Fibroblast of the conjunctiva (primary cell): Measurements from ENCODE around the gene SLC43A2.
A peak's percentile ranks its signal among the peaks of the same experiment; 100 is the strongest.
"Not testable (repeated sequence)": the region's sequence is repeated elsewhere in the genome, so short reads cannot be mapped to it uniquely, and the experiment has no call there.

Experiments
- DNase-seq: peaks from one replicate; pipeline ENCODE4 v3.0.0-alpha.2; 2010; ENCODE audit warnings: low read depth

The SLC43A2 gene

DNA sequence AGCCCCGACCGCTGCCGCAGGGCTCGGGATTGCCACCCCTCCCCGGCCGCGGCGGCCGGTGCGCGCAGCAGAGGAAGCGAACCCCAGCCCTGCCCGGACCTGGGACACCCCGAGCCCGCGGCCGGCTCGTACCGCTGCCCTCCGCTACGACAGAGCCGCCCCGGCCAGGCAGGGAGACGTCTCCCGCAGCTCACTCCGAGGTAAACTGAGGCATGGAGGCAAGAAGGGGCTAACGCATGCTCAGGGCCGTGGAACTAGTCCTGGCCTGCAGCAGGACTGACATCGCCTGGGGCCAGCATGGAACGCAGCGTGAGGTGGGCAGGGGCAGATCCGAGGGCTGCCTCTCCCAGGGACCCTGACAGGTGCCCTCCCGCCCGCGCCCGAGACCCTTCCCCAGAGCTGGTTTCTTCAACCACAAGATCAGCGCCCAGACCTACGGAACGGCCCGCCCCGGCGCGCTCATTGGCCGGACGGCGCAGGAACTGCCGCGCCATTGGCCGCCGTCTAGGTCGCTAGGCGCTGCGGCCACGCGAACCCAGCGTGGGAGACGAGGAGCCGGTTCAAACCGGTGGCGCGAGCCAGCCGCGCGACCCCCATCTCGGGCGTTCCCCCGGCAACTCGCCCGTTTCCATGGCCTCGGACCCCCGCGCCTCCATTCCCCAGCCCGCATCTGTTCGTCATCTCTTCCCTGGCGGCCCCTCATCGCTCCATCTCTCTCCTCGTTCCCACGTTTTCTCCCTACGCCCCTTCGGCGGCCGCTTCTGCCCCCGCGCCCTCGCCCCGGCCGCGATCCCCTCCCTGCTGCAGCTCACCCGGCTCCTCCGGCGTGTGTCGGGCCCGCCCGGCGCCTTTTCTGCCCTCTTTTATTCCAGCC is at the start of gene SLC43A2:
TSS of gene SLC43A2 (minus strand) at position 853 of the 874 bp plus-strand sequence. CDS start 960 bp downstream, outside the sequence.
- peak; percentile 30 for DNase-seq

DNA sequence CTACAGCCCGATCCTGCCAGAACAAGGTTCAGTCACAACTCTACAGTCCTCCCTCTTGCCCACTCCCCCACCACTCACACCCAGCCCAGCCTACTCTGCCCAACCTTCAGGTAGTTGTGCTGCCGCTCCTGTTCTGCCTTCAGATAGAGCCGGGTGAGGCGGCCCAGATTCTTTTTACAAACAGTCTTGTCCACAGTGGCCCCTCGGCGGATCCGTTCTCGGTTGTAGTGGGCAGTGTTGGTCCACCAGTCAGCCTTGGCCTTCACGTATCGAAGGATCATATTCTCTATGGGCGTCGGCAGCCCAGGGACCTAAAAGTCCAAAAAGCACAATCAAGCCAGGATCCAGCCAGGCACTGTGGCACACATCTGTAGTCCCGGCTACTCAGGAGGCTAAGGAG is 47.8 kb upstream of the SLC43A2 start:
- DNase-seq: no peak

DNA sequence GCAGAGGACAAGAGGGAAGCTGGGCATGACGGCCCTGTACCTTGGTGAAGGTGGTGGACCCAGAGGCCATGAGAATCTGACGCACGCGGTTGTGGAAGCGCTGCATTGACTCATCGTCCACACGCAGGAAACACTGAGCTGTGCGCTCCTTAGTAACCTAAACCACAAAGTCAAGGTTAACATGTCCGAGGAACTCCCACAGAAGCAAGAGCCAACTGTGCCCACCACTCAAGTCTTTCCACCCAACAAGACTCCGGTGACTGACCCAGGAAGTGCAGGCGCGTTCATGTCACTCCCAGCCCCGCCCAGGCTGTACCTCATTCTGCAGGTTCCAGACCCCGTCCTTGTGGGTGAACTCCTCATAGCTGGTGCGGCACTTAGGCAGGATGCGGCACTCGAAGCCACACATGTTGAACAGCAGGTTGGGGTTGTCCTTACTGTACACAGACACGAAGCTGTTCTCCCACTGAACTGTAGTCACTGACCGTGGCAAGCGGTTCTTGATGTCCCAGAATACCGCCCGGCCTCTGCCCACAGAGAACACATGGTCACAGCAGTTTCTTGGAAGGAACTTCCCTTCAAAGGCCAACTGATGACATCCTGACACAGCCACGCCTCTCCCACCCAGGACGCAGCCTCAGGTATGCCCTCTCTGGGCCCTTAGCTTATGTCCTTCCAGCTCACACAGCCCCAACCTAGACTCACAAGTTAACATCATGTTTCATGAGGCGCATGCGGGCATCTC is 44.6 kb upstream of the SLC43A2 start:
- no peak for DNase-seq

DNA sequence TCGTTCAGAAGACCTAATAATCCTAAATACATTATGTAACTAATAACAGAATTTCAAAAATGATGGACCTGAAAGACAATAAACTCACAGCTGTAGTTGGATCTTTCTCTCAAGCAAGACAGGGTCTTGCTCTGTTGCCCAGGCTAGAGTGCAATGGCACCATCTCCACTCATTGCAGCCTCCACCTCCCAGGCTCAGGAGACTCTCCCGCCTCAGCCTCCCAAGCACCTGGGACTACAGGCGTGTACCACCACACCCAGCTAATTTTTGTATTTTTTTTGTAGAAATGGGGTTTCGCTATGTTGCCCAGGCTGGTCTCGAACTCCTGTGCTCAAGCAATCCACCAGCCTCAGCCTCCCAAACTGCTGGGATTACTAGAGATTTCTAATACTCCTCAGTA is 35.3 kb upstream of the SLC43A2 start:
- not testable (repeated sequence) for DNase-seq

DNA sequence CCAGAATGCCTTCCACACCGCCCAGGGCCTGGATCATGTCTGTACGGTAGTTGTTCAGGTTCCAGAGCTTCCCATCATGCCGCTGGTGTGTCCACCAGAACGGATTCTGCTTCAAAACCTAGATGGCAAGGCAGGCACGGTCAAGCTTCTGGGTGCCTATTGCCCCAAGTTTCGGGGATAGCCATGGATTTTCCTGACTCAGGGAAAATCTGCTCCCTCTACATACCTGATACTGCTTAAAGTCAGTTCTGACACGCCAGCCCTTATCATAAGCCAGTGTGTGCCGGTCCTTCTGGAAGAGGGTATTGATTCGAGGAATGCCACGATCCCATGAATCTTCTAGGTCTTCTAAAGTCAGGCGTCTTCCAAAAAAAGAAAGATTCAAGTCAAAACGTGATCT is 32.4 kb upstream of the SLC43A2 start:
- no peak for DNase-seq

DNA sequence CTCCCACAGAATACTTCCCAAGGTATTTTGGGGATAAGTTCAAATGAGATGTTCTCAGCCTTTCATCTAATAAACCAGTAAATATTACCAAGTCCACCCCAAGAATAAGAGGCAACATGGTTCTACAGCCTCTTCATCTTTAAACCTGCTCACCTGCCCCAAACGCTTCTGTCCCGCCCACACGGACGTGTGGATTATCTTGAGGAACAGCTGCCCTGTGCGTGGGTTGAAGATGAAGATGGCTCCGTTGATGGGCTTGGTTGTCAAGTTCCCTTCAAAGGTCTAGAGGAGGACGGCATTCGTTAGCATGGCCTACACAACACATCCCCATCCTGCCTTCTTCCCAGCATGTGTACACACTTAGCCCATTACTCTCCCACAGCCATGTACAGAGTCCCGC is 29.5 kb upstream of the SLC43A2 start:
- DNase-seq: no peak

DNA sequence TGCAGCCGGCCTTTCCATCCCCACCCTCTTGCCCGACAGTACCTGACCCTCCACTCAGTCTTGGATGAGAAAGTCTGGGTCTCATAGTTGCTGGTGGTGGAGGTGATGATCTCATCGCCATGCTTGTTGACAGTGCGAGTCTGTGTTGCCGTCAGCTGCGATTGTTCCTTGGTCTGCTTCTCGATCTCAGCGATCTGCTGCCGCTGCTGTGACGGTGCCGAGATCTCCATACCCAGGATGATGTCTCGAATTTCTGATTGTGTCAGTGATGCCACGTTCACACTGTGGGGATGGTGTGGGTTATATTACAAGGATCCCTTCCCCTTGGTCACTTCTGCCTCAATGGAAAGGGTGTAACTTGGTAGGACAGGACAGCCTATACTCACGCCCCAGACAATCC is 25.1 kb upstream of the SLC43A2 start:
- DNase-seq: no peak

DNA sequence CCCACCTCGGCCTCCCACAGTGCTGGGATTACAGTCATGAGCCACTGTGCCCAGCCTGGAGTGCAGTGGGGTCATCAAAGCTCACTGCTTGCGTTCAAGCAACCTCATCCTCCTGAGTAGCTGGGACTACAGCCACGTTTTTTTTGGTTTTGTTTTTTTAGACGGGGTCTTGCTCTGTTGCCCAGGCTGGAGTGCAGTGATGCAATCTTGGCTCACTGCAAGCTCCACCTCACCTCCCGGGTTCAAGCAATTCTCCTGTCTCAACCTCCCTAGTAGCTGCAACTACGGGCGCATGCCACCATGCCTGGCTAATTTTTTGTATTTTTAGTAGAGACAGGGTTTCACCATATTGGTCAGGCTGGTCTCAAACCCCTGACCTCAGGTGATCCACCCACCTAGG is 24.2 kb upstream of the SLC43A2 start:
- not testable (repeated sequence) for DNase-seq

DNA sequence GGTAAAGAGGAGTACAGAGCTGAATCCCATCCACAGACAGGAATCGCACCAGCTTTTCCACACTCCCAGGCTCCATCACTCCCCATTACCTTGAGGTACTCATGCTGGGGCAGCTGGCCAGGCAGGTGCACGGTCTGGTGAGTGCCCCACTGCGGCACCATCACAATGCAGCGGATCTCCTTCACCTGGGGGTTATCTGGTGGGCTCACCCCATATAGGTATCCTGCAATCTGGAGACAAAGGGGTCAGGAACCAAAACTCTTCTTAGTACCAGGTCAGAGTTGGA is 22.9 kb upstream of the SLC43A2 start:
- DNase-seq: no peak

DNA sequence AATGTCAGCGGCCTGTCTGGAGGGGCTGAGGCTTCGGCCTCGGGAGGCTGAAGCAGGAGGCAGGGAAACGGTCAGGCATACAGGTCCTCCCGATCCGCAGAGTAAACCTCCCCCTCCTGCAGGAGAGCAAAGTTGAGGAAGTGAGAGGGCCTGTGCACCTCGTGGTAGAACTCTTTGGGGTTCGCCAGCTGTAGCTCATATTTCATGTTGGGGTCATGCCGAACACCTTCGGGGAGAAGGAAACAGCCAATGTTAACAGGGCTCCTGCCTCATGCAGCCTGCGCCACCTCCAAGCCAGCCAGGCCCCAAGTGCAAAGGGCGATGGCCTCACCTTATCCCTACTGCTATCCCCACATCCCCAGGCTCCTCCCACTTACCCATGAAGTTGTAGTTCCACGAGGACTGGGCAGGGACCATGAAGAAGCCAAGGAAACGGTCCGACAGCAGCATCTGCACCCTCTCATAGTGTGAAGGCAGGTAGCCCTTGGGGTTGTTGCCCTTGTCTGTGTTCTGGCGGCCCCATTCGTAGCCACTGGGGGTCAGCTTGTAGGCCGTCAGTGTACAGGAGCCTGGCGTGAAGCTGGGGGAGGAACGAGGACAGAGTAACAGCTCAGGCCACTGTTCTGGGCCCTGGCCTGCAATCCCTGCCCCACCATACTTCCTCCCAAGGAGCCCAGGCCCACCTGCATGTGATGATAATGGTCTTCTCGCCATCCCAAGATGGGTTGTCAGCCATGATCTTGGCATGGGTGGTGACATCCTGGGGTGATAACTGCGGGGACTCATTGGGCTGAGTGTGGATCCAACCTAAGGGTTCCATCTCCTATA is 22.3 kb upstream of the SLC43A2 start:
- DNase-seq: no peak

DNA sequence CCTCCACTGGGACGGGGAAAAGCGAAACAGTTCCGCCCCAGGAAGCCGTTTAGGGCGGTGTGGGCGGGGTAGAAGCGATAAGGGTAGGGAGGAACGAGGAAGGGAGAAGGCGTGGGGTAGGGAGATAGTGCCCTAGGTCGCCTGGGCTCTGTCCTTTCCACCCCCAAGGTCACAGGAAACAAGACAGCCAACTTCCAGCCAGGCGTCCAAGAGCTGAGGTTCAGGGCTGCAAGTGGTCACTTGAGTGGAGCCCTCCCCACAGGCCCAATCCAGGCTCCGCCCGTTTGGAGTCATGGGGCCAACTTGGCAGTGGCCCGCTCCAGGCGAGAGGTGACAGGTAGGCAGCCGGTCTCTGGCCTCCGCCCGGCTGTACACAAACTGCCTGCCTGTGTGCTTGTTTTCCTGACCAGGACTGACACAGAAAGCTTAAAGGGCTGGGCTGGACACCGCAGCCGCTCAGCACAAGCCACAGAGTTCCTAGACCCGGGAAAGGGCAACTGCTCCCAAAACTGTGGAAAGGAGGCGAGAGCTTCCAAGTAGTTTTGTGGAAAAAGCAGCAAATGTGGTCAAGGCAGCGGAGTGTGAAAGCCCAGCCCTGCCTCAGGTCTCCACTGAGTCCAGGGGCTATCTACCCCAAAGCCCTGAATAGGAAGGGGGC is 21.3 kb upstream of the SLC43A2 start, which contains the start of gene RILP:
TSS of gene RILP (minus strand) at position 23 of the 658 bp plus-strand sequence. CDS start 62 bp downstream, outside the sequence.
- DNase-seq: no peak

DNA sequence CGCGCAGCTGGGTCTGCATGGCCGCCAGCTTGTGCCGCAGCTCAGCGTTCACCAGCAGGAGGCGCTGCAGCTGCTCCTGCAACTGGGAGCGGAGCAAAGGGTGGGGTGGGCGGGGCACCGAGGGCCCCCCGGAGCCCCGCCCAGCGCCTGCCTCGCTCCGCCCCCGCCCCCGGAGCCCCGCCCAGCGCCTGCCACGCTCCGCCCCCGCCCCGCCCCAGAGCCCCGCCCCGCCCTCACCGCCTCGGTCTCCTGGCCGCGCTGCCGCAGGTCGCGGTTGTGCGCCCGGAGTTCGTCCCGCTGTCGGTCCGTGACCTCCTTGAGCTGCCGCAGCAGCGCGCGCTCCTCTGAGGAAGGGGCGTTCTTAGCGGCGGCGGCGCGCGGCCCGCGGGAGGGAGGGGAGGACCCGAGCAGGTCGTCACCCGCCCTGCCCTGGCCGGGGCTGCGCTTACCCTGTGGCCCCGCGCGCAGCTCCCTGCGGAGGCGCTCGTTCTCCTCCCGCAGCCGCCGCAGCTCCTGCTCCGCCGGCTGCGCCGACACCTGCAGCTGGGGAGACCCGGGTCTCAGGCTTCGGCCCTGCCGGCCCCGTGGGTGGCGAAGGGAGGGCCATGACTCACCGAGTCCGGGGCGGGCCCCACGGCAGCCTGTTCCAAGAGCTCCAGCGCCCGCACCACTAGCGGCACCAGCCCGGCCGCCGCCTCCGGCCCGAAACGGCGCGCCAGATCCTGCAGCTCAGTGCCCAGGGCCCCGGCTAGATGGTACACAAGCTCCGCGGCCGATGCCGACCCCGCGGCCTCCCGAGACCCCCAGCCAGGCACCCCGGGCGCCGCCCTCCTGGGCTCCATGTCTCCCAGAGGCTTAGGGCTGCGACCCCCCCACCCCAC is 20.6 kb upstream of the SLC43A2 start:
- DNase-seq: peak; percentile 93

DNA sequence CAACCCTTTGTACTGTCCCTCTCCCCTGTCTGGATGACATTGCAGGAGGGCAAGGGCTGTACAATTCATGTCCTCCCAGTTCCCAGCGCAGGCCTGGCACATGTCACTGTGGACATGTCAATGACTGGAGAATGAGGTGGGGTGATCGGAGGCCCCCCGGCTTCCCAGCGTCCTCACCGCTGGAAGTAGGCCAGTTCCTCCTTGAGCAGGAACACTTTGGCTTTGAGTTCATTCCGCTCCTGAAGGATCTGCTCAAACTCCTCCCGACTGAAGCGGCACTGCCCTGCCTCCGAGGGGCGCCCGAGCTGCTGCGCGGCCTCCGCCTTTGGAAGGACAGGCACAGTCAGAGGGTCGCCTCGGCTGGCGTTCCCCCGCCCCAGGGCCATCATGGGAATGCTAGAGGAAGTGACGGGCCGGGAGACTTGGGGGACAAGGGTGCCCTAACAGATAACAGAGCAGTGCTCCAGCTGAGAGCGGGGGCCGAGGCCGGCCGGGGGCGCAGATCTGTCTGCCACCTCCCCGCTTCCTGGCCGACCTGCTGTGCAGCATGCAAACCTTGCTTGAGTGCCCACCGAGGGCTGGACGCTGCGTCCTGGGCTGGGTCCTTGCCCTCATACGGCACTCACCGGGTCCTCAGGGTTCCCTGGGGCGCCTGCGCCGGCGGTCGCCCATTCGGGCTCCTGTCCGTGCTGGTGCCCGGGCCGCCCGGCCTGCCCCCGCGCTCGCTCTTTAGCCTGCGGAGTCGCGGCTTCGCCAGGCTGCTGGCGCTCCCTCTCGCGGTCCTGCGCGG is 19.7 kb upstream of the SLC43A2 start:
- DNase-seq: no peak

DNA sequence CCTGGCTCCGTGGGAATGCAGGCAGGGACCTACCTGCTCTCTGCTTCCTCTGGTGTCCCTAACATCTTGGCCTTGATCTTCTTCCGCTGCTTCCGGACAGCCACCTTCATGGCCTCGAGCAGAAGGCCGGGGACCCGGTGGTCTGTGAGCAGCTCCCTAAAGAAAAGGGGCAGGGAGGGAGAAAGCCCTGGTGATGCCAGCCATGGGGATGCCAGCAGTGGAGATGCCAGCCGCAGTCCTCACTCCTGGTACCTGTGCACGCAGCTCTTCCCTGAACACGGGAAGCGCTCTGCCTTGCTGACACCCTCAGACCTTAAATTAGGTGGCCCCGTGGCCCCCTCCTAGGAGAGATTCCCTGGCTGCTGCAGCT is 19.2 kb upstream of the SLC43A2 start:
- DNase-seq: no peak

DNA sequence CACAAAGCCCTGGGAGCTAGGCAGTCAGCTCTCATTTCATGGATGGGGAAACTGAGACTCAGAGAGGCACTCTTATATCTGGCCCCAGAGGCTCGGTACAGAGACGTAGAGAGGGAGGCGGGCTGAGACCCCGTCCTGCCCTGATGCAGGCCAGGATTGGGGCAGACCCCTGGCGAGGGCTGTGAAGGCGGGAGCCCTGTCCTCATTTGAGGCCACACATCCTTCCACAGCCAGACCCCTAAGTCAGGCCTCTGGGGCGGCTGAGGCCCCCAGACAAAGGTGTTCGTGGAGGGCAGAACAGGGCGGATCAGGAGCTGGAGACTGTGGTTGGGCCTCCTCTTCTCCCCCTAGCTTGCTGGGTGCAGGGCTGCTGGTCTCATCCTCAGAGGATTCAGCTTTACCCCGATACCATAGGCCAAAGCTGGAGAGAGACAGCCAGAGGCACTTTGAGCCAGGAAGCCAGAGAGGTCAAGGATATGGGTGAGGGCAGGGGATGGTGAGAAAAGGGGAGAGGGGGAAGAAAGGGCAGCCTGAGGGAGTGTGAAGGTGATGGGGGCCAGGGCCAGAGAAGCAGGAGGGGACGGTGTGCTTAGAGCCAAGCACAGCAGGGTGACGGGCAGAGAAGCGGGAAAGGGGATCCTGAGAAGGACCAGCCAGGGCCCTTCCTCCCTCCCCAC is 17.7 kb upstream of the SLC43A2 start:
- DNase-seq: no peak

DNA sequence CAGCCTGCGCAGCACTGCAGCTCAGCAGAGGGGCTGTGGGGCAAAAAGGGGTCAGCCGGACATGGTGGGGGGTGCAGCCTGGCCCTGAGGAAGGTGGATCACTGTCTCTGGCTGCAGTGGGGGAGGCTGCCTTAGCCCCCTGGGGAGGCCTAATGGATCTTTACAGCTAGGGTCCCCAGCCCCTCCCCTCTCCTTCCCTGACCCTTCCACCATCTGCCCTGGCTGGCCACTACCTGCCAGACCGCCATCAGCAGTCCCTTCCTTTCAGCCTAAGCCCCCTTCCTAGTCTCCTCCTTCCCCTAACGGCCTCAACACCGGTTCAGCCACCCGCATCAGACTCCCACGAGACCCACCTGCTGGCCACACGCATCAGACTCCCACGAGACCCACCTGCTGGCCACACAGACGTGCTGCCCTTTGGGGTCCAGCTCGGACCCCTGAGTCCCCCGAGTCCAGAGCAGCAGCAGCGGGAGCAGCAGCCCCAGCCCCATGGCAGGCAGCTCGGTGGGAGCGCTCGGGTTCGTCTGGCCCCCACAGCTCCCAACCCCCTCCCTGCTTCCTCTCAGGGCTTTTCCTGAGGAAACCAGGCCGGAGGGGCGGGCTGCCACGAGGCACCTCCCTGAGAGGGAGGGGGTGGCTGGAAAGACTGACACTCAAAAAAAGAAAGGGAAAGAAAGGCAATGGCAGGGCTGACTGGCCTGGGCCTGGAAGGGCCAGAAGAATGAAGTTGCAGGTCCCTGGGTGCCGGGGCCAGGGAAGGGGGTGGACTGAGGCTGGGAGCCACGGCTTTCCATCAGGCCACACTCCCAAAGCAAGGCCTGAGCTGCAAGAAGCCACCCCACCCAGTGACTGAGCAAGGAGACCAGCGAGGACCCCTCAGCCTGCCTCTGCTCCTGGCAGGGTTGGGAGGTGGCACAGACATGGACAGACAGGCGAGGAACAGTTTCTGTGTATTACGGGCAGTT is 16.9 kb upstream of the SLC43A2 start, which contains the start of gene SCARF1:
TSS of gene SCARF1 (minus strand) at position 526 of the 965 bp plus-strand sequence. CDS start at position 491, 35 bp downstream.
- DNase-seq: no peak

DNA sequence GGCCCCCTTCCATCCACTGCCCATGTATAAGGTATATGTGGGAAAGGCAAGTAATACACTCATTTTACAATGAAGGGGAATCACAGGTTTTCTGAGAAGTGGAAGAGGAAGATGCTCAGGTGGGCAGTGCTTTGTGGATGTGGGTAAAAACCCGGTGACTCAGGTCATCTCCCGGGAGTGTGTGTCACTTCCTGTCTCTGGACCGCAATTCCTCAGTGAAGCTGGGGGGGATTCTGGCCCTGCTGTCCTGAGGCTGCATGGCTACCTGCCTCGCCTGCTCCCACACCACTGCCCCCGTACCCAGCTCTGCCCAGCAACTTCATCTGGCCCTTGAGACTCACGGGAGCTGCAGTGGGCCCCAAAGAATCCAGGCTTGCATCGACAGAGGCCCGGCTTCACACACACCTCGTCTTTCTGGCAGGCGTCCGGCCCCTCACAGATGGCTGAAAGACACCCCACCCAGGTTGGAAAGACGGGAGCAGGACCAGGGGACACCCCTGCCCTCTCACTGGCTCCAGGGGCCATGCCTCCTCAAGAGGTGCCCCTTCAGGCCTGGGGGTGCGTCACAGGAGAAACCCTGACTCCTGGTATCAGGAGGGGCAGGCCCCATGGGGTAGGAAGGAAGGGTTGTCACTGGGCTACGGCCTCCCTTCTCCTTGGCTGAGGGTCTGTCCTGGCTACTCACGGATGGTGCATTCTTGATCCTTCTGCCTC is 16.0 kb upstream of the SLC43A2 start:
- DNase-seq: no peak
